Inflammatory macrophage treated with lipopolysaccharide for 4 hours (primary cell): Measurements from ENCODE around the gene SUGP1.
"Not testable (repeated sequence)": the region's sequence is repeated elsewhere in the genome, so short reads cannot be mapped to it uniquely, and the experiment has no call there.

Experiments used
- DNase-seq: peaks from one replicate; pipeline ENCODE4 v3.0.0-alpha.2; 2020

SUGP1 gene, protein sequence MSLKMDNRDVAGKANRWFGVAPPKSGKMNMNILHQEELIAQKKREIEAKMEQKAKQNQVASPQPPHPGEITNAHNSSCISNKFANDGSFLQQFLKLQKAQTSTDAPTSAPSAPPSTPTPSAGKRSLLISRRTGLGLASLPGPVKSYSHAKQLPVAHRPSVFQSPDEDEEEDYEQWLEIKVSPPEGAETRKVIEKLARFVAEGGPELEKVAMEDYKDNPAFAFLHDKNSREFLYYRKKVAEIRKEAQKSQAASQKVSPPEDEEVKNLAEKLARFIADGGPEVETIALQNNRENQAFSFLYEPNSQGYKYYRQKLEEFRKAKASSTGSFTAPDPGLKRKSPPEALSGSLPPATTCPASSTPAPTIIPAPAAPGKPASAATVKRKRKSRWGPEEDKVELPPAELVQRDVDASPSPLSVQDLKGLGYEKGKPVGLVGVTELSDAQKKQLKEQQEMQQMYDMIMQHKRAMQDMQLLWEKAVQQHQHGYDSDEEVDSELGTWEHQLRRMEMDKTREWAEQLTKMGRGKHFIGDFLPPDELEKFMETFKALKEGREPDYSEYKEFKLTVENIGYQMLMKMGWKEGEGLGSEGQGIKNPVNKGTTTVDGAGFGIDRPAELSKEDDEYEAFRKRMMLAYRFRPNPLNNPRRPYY

DNA sequence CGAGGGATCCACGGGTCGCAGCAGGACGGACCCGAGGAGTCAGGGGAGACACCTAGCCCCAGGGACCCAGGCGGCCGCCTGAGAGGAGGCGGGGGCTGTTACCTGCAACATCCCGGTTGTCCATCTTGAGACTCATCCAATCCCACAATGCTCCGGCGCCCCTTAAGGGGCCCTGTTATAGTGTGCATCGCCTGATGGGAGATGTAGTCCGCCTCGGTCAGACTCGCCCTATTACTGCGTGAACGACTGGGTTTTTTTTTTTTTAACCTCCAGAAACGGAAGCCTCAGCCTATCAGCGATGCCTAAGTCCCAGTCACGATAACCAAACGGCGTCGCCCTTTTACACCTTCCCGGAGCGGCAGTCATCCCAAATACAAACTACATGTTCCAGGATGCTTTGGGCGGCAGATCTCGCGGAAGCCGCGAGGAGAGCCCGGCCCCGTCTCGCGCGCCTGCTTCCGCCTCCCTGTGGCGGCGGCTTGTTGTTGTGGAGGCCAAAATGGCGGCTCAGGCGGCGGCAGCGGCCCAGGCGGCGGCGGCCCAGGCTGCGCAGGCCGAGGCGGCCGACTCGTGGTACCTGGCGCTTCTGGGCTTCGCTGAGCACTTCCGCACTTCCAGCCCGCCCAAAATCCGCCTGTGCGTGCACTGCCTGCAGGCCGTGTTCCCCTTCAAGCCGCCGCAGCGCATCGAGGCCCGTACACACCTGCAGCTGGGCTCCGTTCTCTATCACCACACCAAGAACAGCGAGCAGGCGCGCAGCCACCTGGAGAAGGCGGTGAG, at the start of gene SUGP1, which contains the start of gene MAU2:
Gene SUGP1, minus strand, starts transcription at position 149 of the 780 bp plus-strand sequence. Its CDS starts 13 bp downstream, at position 136.
Gene MAU2, plus strand, starts transcription at position 469 of the 780 bp plus-strand sequence. Its CDS starts 31 bp downstream, at position 500.
- peak; percentile 92 for DNase-seq

DNA sequence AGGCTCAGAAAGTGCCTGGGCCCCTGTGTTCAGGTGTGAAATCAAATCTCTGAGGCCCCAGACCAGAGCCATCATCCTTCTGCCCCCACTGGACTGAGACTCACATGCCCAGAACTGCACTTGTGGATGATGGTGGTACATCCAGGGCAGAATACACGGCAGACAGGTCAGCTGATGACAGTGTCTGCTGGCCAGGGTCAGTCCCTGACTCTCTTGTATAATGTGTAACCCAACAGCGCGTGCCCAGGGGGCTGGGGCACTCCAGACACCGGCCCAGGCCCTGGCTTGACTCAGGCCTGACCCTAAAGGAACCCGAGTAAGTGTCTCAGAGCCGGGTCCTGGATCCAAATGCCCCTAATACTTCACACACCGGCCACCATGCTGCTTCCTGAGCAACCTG, 47.8 kb upstream of the SUGP1 start:
- DNase-seq, result no peak

DNA sequence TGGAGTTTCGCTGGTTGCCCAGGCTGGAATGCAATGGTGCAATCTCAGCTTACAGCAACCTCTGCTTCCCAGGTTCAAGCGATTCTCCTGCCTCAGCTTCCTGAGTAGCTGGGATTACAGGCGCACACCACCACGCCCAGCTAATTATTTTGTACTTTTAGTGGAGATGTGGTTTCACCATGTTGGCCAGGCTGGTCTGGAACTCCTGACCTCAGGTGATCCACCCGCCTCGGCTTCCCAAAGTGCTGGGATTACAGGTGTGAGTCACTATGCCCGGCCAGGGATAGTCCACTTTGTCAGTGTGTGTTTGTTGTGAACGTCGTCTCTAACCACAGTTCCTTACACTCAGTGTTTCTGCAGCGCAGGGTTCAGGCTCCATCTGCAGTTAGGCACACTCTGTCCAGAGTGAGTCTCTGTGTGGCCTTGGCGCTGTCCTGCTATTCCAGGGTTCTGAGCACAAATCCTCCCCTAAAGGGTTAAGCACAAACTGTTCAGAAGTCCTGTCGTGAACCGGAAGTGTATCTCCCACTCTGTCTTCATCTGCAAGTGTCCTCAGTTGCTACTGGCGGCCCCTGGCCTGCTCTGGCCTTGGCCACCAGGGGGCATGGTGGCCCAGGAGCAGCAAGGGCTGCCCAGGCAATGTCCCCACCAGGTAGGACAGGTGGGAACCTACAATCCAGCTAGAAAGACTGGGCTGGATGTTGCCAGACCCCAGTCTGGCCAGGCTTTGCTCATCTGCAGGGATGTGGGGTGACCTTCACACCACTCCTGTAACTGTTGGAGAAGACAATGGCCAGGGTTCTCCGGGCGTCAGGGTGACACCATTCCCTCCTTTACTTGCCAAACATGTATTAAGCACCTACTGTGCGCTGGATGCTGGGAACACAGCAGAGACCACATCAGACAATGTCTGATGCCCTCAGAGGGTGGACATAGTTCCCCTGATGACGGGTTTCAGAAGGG, 46.4 kb upstream of the SUGP1 start:
- DNase-seq, result peak; percentile 81

DNA sequence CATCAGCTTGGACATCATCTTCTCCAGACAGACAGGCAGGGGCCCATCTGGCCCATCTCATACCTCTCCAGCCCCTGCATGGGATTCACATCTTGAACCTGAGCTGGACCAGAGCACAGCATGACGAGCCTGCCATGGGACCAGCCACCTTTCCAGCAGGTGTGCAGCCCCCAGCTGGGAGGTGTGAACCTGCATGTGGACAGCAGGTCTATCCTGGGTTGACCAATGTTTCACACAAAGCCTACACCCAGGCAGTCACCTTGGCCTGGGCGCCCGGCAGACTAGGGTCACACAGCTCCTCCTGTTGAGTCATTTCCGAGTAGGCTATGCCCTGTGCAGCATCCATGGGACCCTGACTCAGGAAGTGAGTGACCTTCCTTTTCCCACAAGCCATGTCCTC, 41.8 kb upstream of the SUGP1 start:
- no peak for DNase-seq

DNA sequence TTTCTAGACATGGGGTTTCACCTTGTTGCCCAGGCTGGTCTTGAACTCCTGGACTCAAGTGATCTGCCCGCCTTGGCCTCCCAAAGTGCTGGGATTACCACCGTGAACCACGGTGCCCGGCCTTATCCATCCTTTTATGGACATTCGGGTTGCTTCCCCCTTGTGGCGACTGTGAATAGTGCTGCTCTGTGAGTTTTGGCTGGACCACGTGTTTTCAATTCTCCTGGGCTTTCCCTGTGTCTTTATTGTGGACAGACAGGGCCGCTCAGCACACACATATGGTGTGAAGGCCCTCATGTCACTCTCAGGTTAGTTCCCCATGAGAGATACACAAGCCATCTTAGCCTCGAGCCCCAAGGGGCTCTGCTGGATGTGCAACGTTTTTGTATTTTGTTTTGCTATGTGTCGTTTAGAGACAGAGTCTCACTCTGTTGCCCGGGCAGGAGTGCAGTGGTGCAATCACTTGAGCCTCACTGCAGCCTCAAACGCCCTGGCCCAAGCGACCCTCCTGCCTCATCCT, 40.8 kb upstream of the SUGP1 start:
- peak; percentile 81 for DNase-seq

DNA sequence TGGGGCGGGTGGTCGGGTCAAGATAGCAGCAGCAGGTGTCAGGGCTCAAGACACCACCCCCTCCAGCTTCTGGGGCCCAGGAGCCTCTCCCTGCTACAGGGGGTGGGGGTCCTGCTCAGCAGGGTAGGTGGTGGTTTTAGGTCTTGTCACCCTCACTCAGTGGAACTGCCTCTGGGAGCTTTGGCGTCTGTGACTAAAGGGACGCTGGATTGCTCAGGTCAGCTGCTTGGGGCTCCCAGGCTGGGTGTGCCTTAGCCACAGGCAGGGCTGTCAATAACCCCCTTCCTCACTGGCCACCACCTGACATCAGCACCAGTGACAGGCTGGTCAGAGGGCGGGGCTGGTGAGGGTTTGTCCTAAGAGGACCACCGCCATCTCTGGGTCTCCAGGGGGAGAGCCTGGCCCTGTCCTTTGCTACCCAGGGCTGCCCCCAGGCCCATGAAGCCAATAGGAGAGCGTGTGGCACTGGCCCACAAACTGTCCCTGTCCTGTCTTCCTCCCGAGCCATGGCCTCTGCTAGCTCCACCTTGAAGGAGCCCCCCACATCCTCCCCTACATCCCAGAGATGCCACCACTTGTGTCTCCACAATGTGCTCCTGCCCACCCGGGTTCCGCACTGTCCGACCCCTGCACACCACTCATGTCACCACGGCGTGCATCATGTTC, 36.7 kb upstream of the SUGP1 start:
- no peak for DNase-seq

DNA sequence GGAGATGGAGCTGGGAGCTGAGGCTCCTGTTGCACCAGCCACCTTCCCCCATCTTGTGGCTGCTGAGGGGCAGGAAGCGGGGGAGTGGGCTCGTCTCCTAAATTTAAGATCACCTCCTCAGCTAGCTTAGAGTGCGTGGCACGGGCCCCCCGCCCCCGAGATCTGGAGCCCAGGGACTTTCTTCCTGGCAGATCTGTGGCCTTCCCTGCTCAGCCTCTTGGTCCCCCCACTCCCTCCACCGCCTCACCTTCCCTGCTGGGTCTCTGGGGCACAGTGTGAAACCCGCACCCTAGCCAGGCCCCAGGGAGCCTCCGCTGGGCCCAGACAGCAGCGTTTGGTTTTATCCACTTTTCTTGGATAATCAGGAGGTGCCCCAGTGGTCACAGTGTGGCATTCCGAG, 36.2 kb upstream of the SUGP1 start:
- no peak for DNase-seq

DNA sequence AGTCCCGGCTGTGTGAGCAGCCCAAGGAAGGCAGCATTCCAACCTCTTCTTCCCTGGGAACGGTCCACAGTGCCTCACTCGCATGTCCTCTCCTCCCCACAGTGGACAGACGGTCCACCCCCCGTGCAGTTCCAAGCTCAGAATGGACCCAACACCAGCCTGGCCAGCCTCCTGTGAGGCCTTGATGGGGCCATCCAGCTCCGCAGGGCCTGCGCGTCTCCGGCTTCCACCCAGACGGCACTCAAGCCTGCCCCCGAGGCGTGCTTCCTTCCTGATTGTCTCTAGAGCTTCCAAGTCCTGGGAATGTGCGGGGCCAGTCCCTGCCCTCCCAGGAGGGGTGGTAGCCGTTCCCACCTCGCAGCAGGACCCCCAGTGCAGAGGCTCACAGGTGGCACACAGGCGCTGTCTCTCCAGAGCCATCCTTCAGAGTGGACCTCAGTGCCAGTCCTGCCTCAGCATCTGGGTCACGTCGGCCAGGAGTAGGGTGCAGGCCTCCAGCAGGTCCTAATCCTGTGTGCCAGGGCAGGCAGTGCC, 35.4 kb upstream of the SUGP1 start:
- no peak for DNase-seq

DNA sequence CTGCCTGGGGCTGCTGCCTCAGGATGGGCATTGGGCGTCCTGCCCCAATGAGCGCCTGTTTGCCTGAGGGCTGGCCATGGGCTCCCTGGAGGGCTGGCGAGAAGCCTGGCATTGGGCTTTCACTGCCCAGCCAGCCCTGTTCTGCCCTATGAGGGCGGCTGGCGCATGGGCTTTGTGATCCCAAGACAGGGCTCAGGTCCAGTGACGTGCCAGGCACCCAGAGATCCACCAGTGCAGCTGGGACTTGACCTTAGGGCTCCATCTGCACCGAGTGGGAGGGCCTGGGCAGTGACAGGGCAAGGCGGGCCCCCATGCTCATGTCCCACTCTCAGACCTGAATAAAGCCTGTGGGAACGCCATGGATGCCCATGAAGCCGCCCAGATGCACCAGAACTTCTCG, 34.6 kb upstream of the SUGP1 start:
- no peak for DNase-seq

DNA sequence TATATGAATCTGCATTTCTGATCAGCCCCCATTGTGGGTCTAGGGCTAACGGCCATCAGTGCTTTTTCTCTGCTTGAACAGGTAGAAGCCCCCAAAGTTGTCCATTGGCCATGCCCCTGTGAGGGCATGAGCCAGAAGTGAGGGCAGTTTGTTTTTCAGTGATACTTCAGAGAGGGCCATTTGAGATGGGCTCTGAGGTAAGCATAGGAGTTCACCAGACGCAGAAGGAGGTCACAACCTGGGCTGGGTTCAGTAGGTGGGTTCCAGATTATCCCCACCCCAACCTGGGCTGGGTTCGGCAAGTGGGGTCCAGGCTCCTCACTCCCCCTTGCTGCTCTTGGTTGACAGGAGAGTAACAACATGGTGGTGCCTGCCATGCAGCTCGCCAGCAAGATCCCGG, 33.7 kb upstream of the SUGP1 start:
- DNase-seq, result no peak

DNA sequence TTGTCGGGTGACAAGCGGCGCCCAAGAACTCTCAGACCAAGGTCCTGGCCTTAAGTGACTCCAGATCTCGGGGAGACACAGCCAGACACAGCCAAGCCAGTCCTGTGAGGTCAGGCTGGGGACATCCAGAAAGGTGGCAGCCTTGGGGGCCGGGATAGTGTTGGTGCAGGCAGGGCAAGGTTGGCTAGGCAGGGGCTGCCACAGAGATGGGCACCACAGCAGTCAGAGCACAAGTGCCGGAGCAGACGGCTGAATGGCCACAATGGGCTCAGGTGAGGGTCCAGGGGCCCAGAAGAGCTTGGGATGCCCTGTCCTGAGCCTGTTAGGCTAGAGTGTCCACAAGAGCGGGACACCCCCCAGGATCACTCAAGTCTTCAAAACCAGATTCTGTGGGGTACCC, 32.5 kb upstream of the SUGP1 start:
- DNase-seq, result no peak

DNA sequence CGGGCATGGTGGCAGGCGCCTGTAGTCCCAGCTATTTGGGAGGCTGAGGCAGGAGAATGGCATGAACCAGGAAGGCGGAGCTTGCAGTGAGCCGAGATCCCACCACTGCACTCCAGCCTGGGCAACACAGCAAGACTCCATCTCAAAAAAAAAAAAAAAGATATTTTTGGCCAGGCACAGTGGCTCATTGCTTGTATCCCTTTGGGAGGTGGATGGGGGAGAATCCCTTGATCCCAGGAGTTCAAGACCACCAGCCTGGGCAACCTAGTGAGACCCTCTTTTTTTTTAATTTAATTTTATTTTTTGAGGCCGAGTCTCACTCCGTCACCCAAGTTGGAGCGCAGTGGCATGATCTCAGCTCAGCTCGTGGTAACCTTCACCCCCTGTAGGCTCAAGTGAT, 30.4 kb upstream of the SUGP1 start:
- DNase-seq, result not testable (repeated sequence)

DNA sequence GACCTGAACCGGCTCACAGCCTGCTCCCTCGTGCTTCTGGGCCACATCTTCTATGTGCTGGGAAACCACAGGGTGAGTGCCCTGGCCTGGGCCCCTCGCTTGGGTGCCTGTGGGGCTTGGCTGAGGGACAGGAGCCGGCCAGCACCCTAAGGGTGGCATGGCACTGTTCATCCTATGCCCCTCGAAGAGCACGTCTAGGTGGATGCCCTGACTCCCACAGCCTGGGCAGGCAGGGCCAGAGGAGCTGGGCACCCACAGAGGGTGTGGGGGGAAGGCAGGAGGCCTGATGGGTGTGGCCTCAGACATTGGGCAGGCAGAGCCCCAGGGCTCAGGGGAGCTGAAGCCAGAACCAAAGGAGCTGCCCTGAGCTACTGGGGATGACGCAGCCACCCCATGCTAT, 29.1 kb upstream of the SUGP1 start:
- DNase-seq, result no peak

DNA sequence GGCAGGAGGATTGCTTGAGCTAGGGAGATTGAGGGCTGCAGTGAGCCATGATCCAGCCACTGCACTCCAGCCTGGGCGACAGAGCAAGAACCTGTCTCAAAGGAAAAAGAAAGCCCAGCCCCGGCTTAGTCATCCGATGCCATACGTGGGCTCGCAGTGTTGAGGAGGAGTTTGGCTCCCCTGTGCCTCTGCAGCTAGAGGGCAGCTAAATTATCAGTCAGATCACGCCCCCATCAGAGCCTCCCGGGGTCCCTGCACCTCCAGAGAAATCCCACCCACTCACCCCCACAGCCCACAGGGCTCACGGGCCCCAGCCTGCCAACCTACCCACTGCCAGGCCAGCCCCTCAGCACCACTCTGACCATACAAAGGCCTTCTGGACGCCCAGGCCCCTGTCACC, 28.0 kb upstream of the SUGP1 start:
- no peak for DNase-seq

DNA sequence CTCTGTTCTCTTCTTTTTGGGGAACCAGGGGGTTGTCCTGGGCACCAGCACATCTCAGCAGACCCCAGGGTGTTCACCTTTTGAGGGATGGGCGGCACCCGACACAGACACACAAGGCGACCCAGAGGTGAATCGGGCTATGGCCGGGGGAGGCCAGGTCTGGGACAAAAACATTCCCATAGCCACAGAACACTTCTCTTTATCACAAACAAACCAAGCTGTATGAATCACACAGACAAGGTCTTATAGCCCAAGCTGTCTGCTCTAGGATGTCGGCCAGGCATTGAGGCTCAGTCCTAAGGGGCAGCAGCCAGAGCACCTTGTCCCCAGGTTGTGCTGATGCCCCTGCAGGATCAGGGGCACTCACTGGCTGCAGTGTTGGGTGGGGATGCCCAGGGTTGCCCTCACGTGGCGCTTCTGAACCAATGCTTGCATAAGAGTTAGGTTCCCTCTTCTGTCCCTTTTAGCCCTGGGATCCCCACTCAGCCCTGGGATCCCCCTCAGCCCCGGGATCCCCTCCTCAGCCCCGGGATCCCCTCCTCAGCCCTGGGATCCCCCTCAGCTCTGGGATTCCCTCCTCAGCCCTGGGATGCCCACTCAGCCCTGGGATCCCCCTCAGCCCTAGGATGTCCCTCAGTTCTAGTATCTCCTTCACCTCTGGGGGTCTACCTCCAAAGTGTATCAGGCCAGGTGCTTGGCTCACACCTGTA, 27.2 kb upstream of the SUGP1 start:
- DNase-seq, result no peak

DNA sequence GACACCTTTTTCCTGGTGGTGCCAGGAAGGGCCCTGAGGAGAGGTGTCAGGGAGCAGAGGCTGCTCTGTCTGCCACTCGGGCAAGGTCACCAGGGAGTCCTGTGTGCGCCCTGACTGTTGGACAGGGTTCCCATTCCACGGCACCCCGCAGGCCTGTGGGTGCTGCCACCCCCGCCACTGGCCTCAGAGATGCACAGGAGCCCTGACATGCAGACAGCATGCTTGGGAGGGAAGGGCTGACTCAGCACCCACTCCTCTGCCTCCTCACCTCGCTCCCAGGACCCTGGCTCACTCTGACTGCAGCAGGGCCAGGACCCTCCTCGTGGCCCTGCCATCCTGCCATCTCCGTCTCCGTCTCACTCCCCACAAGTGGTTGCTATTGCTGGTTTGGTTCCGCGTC, 25.7 kb upstream of the SUGP1 start:
- no peak for DNase-seq

DNA sequence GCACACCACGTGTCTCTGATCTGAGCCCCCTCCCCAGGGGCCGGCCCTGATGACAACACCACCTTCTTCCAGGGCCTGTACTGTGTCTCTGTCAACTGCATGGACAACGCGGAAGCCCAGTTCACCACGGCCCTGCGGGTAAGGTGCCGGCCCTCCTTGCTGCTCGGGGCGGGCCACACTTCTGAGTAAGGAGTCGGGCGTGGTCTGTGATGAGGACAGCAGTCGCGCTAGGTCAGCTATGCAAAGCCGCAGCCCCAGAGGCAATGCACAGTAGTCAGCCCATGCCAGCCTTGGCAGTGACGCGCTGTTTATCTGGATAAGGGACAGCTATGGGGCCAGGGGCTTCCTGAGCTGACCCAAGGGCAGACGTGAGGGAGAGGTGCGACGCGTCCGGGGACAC, 24.9 kb upstream of the SUGP1 start:
- DNase-seq, result no peak

DNA sequence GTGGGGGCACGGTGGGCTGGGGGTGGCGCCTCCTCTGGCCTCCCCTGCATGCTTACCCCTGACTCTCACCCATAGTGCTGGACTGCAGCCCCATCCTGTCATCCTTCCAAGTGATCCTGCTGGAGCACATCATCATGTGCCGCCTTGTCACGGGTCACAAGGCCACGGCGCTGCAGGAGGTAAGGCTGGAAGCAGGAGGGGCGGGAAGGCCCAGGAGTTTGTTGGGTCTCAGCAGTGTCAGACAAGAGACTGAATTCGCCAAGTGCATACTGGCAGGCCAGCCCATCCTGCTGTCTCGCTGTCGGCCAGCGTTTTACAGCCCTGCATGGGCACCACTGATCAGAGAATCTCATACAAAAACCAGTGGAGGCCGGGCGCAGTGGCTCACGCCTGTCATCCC, 23.5 kb upstream of the SUGP1 start:
- DNase-seq, result no peak

DNA sequence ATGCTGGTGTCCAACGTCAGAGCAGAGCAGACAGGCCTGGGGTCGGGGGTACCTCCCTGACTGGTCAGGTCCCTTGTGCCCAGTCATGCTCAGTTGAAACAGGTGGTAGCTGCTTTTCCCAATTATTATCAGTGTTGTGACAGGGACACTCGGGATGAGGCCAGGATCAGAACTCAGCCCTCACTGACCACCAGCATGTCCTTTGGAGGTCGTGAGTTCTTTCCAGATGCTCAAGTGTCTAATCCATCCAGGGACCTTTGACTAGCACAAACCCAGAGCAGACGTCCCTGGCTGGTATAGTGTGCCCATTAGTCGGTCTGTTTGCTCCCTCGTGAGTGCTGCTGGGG, 22.7 kb upstream of the SUGP1 start:
- DNase-seq, result no peak

DNA sequence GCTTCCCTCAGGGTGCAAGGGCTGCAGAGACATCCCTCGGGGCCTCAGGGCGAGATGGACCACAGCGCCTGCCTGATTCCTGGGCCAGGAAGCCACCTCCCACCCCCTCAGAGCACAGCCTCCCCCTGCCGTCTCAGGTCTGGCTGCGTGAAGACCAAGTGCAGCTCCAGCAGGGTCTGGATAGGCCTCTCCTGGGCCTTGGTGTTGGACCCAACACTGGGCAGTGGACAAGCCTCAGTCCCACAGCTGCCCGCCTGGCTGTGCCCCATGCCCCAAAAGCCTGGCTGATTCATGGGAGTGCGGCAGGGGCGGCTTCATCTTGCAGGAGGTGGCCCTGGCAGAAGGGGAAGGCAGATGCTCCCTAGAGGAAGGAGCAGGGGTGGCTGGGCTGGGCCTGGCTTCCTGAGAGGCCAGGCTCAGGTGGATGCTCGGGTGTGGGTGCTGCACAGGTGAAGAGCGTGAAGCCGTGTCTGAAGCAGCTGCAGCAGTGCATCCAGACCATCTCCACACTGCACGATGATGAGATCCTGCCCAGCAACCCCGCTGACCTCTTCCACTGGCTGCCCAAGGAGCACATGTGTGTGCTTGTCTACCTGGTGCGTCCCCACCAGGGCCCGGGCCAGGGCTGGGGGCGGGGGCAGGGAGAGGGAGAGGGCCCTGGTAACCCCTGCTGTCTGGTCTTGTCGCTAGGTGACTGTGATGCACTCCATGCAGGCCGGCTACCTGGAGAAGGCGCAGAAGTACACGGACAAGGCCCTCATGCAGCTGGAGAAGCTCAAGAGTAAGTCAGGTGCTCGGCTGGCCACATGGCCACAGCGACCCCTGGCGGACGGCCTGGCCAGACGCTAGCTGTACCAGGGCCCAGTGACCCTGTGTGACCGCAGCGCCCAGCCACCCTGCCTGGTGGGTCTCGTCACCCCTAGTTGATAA, 22.0 kb upstream of the SUGP1 start:
- no peak for DNase-seq
